Measurements from ENCODE around the gene PDE7B.

PDE7B gene

GRCh38 chr6:135823851-135824250 is 27.6 kb upstream of the PDE7B start:
- H3K27ac ChIP-seq (ENCODE audit: low read depth, low read length) = no peak overlapping the region
- no peaks in the 10 kb centered on the region for H3K36me3 ChIP-seq (ENCODE audit: control insufficient read depth, insufficient read depth, low read length)
- H3K4me2 ChIP-seq (ENCODE audit: low read length) = no peak overlapping the region
- no peak overlapping the region for H2BK120ac ChIP-seq (ENCODE audit: low read depth, low read length)
- H3K4ac ChIP-seq (ENCODE audit: low read depth, low read length) = no peak overlapping the region
- H4K5ac ChIP-seq (ENCODE audit: low read length) = no peak overlapping the region
- no peaks in the 10 kb centered on the region for H3K79me2 ChIP-seq (ENCODE audit: control insufficient read depth, insufficient read depth, low read length)
- H3K79me1 ChIP-seq (ENCODE audit: low read length) = no peaks in the 10 kb centered on the region
- no peaks in the 10 kb centered on the region for H3K4me1 ChIP-seq (ENCODE audit: control insufficient read depth, low read depth, low read length)
- no peak overlapping the region for H3K4me3 ChIP-seq (ENCODE audit: low read length)
- no peak overlapping the region for H2AK5ac ChIP-seq (ENCODE audit: low read length)
- no peak overlapping the region for H3K18ac ChIP-seq (ENCODE audit: low read length)
- no peak for DNase-seq
- WGBS (ENCODE audit: extremely low coverage, insufficient coverage, low lambda C conversion rate) = no CpG with 5 or more reads among the region's 1 CpG
- no peak overlapping the region for H4K8ac ChIP-seq (ENCODE audit: low read depth, low read length)
- H3K56ac ChIP-seq (ENCODE audit: low read length) = no peak overlapping the region
- H3K27me3 ChIP-seq (ENCODE audit: insufficient read depth, low read length, poor library complexity) = no peaks in the 10 kb centered on the region
- no peak overlapping the region for H2BK15ac ChIP-seq (replicated peaks; ENCODE audit: low read depth)
- no peak overlapping the region for H2BK5ac ChIP-seq (ENCODE audit: low read length)
- H3K9ac ChIP-seq (ENCODE audit: low read length) = no peak overlapping the region
- H3K23ac ChIP-seq (ENCODE audit: low read length) = no peak overlapping the region

- H3K56ac ChIP-seq (ENCODE audit: low read length) = no peak overlapping the region
- no peak overlapping the region for H2BK120ac ChIP-seq (ENCODE audit: low read depth, low read length)
- no peak overlapping the region for H2AK5ac ChIP-seq (ENCODE audit: low read length)
- no peaks in the 10 kb centered on the region for H3K79me2 ChIP-seq (ENCODE audit: control insufficient read depth, insufficient read depth, low read length)
- H3K23ac ChIP-seq (ENCODE audit: low read length) = no peak overlapping the region
- no CpG with 5 or more reads among the region's 6 CpGs for WGBS (ENCODE audit: extremely low coverage, insufficient coverage, low lambda C conversion rate)
- H3K9ac ChIP-seq (ENCODE audit: low read length) = no peak overlapping the region
- H4K5ac ChIP-seq (ENCODE audit: low read length) = peak overlapping the region; percentile 37
- H3K36me3 ChIP-seq (ENCODE audit: control insufficient read depth, insufficient read depth, low read length) = no peaks in the 10 kb centered on the region
- no peak overlapping the region for H4K8ac ChIP-seq (ENCODE audit: low read depth, low read length)
- no peak overlapping the region for H3K4ac ChIP-seq (ENCODE audit: low read depth, low read length)
- no peak for DNase-seq
- H3K27me3 ChIP-seq (ENCODE audit: insufficient read depth, low read length, poor library complexity) = no peaks in the 10 kb centered on the region
- H2BK5ac ChIP-seq (ENCODE audit: low read length) = no peak overlapping the region
- no peak overlapping the region for H3K27ac ChIP-seq (ENCODE audit: low read depth, low read length)
- H3K18ac ChIP-seq (ENCODE audit: low read length) = no peak overlapping the region
- H2BK15ac ChIP-seq (replicated peaks; ENCODE audit: low read depth) = no peak overlapping the region
- H3K4me3 ChIP-seq (ENCODE audit: low read length) = no peak overlapping the region
- H3K4me1 ChIP-seq (ENCODE audit: control insufficient read depth, low read depth, low read length) = no peaks in the 10 kb centered on the region
- H3K4me2 ChIP-seq (ENCODE audit: low read length) = no peak overlapping the region
- no peaks in the 10 kb centered on the region for H3K79me1 ChIP-seq (ENCODE audit: low read length)
These were observed 25.2 kb upstream of the PDE7B start for GRCh38 chr6:135826236-135826804.

DNA sequence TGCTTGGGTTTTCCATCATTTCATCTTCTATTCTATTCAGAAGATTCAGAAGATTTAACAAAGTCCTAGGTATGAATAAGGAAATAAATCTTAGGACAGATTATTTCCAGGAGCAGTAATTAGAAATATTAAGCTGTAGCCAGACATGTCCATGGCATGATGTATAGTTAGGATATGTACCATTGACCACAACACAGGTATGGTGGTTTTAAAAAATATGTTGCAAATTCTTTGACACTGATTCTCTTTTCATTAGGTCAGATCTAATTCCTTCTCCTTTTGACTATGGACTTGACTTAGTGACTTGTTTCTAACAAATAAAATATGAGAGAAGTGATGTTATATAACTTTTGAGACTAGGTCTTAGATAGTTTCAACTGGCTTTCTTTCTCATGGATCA is 23.5 kb upstream of the PDE7B start:
- H2BK5ac ChIP-seq (ENCODE audit: low read length) = no peak overlapping the region
- no peak overlapping the region for H3K23ac ChIP-seq (ENCODE audit: low read length)
- no peaks in the 10 kb centered on the region for H3K36me3 ChIP-seq (ENCODE audit: control insufficient read depth, insufficient read depth, low read length)
- no peak overlapping the region for H3K4ac ChIP-seq (ENCODE audit: low read depth, low read length)
- H3K4me2 ChIP-seq (ENCODE audit: low read length) = no peak overlapping the region
- no peak overlapping the region for H3K27ac ChIP-seq (ENCODE audit: low read depth, low read length)
- H3K18ac ChIP-seq (ENCODE audit: low read length) = no peak overlapping the region
- no peaks in the 10 kb centered on the region for H3K79me1 ChIP-seq (ENCODE audit: low read length)
- no peak for DNase-seq
- H2AK5ac ChIP-seq (ENCODE audit: low read length) = no peak overlapping the region
- no peak overlapping the region for H3K9ac ChIP-seq (ENCODE audit: low read length)
- H3K4me3 ChIP-seq (ENCODE audit: low read length) = no peak overlapping the region
- H3K4me1 ChIP-seq (ENCODE audit: control insufficient read depth, low read depth, low read length) = no peaks in the 10 kb centered on the region
- no peaks in the 10 kb centered on the region for H3K79me2 ChIP-seq (ENCODE audit: control insufficient read depth, insufficient read depth, low read length)
- H2BK15ac ChIP-seq (replicated peaks; ENCODE audit: low read depth) = no peak overlapping the region
- H4K8ac ChIP-seq (ENCODE audit: low read depth, low read length) = no peak overlapping the region
- H3K27me3 ChIP-seq (ENCODE audit: insufficient read depth, low read length, poor library complexity) = no peaks in the 10 kb centered on the region
- no peak overlapping the region for H3K56ac ChIP-seq (ENCODE audit: low read length)
- no peak overlapping the region for H4K5ac ChIP-seq (ENCODE audit: low read length)
- H2BK120ac ChIP-seq (ENCODE audit: low read depth, low read length) = no peak overlapping the region

GRCh38 chr6:135830452-135830881 is 21.0 kb upstream of the PDE7B start:
- H2BK15ac ChIP-seq (replicated peaks; ENCODE audit: low read depth) = no peak overlapping the region
- H3K79me2 ChIP-seq (ENCODE audit: control insufficient read depth, insufficient read depth, low read length) = no peaks in the 10 kb centered on the region
- no peak overlapping the region for H2BK120ac ChIP-seq (ENCODE audit: low read depth, low read length)
- H3K56ac ChIP-seq (ENCODE audit: low read length) = no peak overlapping the region
- DNase-seq = no peak
- H3K79me1 ChIP-seq (ENCODE audit: low read length) = no peaks in the 10 kb centered on the region
- no peaks in the 10 kb centered on the region for H3K27me3 ChIP-seq (ENCODE audit: insufficient read depth, low read length, poor library complexity)
- no peak overlapping the region for H3K4ac ChIP-seq (ENCODE audit: low read depth, low read length)
- no peak overlapping the region for H4K5ac ChIP-seq (ENCODE audit: low read length)
- no peak overlapping the region for H2BK5ac ChIP-seq (ENCODE audit: low read length)
- no peak overlapping the region for H3K4me2 ChIP-seq (ENCODE audit: low read length)
- no peak overlapping the region for H3K23ac ChIP-seq (ENCODE audit: low read length)
- no peak overlapping the region for H3K18ac ChIP-seq (ENCODE audit: low read length)
- no peak overlapping the region for H4K8ac ChIP-seq (ENCODE audit: low read depth, low read length)
- no CpG with 5 or more reads among the region's 5 CpGs for WGBS (ENCODE audit: extremely low coverage, insufficient coverage, low lambda C conversion rate)
- no peak overlapping the region for H3K4me3 ChIP-seq (ENCODE audit: low read length)
- H2AK5ac ChIP-seq (ENCODE audit: low read length) = no peak overlapping the region
- H3K9ac ChIP-seq (ENCODE audit: low read length) = no peak overlapping the region
- no peaks in the 10 kb centered on the region for H3K4me1 ChIP-seq (ENCODE audit: control insufficient read depth, low read depth, low read length)
- no peaks in the 10 kb centered on the region for H3K36me3 ChIP-seq (ENCODE audit: control insufficient read depth, insufficient read depth, low read length)
- no peak overlapping the region for H3K27ac ChIP-seq (ENCODE audit: low read depth, low read length)

DNA sequence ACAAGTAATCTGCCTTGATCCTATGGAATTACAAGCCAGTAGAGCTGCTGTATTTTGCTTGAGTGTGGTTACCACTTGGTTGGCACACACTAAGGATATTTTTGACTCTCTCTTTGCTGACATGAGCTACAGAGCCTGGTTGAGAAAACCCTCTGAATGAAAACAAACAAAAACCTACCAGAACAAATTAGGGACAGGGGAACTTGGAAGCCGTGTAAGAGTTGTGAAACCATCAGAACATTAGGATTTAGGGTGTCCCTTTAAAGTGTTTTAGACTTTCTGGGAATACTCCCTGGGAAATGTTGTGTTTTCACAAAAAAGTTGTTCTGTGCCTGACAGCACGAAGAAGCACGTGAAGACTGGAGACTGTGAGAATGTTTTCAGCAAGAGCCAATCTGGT is 20.5 kb upstream of the PDE7B start:
- Histone ChIP-seq H3K18ac (ENCODE audit: low read length) (no peak overlapping the region), H3K79me2 (ENCODE audit: control insufficient read depth, insufficient read depth, low read length) (no peaks in the 10 kb centered on the region), H3K27me3 (ENCODE audit: insufficient read depth, low read length, poor library complexity) (no peaks in the 10 kb centered on the region), H3K56ac (ENCODE audit: low read length) (no peak overlapping the region), H3K36me3 (ENCODE audit: control insufficient read depth, insufficient read depth, low read length) (no peaks in the 10 kb centered on the region), H3K27ac (ENCODE audit: low read depth, low read length) (no peak overlapping the region), H4K8ac (ENCODE audit: low read depth, low read length) (no peak overlapping the region), H4K5ac (ENCODE audit: low read length) (no peak overlapping the region), H3K4me1 (ENCODE audit: control insufficient read depth, low read depth, low read length) (no peaks in the 10 kb centered on the region), H2BK120ac (ENCODE audit: low read depth, low read length) (no peak overlapping the region), H3K4me2 (ENCODE audit: low read length) (no peak overlapping the region), H2AK5ac (ENCODE audit: low read length) (no peak overlapping the region), H3K79me1 (ENCODE audit: low read length) (no peaks in the 10 kb centered on the region), H3K23ac (ENCODE audit: low read length) (no peak overlapping the region), H3K9ac (ENCODE audit: low read length) (no peak overlapping the region), H2BK5ac (ENCODE audit: low read length) (no peak overlapping the region), H3K4me3 (ENCODE audit: low read length) (no peak overlapping the region), H2BK15ac (replicated peaks; ENCODE audit: low read depth) (no peak overlapping the region), H3K4ac (ENCODE audit: low read depth, low read length) (no peak overlapping the region)
- no peak for DNase-seq
- WGBS (ENCODE audit: extremely low coverage, insufficient coverage, low lambda C conversion rate) = no CpG with 5 or more reads among the region's 3 CpGs

GRCh38 chr6:135832166-135832565 is 19.3 kb upstream of the PDE7B start:
- H3K27ac ChIP-seq (ENCODE audit: low read depth, low read length) = no peak overlapping the region

More at GRCh38 chr6:135832166-135832565, 19.3 kb upstream of the PDE7B start:
- no peak for DNase-seq
- no peak overlapping the region for H3K23ac ChIP-seq (ENCODE audit: low read length)
- H3K36me3 ChIP-seq (ENCODE audit: control insufficient read depth, insufficient read depth, low read length) = no peaks in the 10 kb centered on the region
- H3K4me2 ChIP-seq (ENCODE audit: low read length) = no peak overlapping the region
- H3K4me3 ChIP-seq (ENCODE audit: low read length) = no peak overlapping the region
- no peaks in the 10 kb centered on the region for H3K79me1 ChIP-seq (ENCODE audit: low read length)
- H3K56ac ChIP-seq (ENCODE audit: low read length) = no peak overlapping the region
- no peak overlapping the region for H3K4ac ChIP-seq (ENCODE audit: low read depth, low read length)
- no peak overlapping the region for H2BK120ac ChIP-seq (ENCODE audit: low read depth, low read length)
- H4K8ac ChIP-seq (ENCODE audit: low read depth, low read length) = no peak overlapping the region
- H4K5ac ChIP-seq (ENCODE audit: low read length) = no peak overlapping the region
- H2BK5ac ChIP-seq (ENCODE audit: low read length) = no peak overlapping the region
- H2BK15ac ChIP-seq (replicated peaks; ENCODE audit: low read depth) = no peak overlapping the region
- no peaks in the 10 kb centered on the region for H3K79me2 ChIP-seq (ENCODE audit: control insufficient read depth, insufficient read depth, low read length)
- no peaks in the 10 kb centered on the region for H3K4me1 ChIP-seq (ENCODE audit: control insufficient read depth, low read depth, low read length)
- H3K27me3 ChIP-seq (ENCODE audit: insufficient read depth, low read length, poor library complexity) = no peaks in the 10 kb centered on the region
- no CpG with 5 or more reads among the region's 3 CpGs for WGBS (ENCODE audit: extremely low coverage, insufficient coverage, low lambda C conversion rate)
- H3K18ac ChIP-seq (ENCODE audit: low read length) = no peak overlapping the region
- H2AK5ac ChIP-seq (ENCODE audit: low read length) = no peak overlapping the region
- no peak overlapping the region for H3K9ac ChIP-seq (ENCODE audit: low read length)
